GM23338 (cell line): ENCODE measurements around the gene ANP32A. TPM values are rescaled to one million over a fixed set of nuclear protein-coding genes. Genes with fewer than 3 reads are reported as not detected.
A peak's percentile ranks its signal among the peaks of the same experiment; 100 is the strongest.

Experiments
- ATAC-seq: fragments of 200-7000 bp; cut with Tn5 transposase; 3 replicates; pipeline ENCODE4 v1.9.1; 2020
- DNase-seq: peaks from one replicate; pipeline ENCODE4 v3.0.0-alpha.2; 2015; ENCODE audit warnings: low spot score
- H2AFZ ChIP-seq: fragments of 200-600 bp; sonication (generic); 2 replicates; pipeline ENCODE4 v1.8.0; 2016; ENCODE audit warnings: antibody characterized with exemption, mild to moderate bottlenecking, moderate library complexity
- H3F3A ChIP-seq: fragments of 200-600 bp; sonication (generic); replicated peaks from 2 replicates; pipeline ENCODE4 v1.8.0; 2017; ENCODE audit warnings: antibody characterized with exemption, mixed run types, low read depth
- H3K27ac ChIP-seq: fragments of 200-600 bp; sonication (generic); 2 replicates; pipeline ENCODE4 v1.6.1; 2016; ENCODE audit warnings: low read depth
- H3K27me3 ChIP-seq: fragments of 200-600 bp; sonication (generic); 2 replicates; pipeline ENCODE4 v1.8.0; 2016; ENCODE audit warnings: mild to moderate bottlenecking, mixed run types, moderate library complexity; ENCODE audit not compliant: insufficient read depth
- H3K36me3 ChIP-seq: fragments of 200-600 bp; sonication (generic); 2 replicates; pipeline ENCODE4 v1.8.0; 2016; ENCODE audit warnings: mild to moderate bottlenecking; ENCODE audit not compliant: insufficient read depth
- H3K4me1 ChIP-seq: fragments of 200-600 bp; sonication (generic); 2 replicates; pipeline ENCODE4 v1.8.0; 2016; ENCODE audit warnings: mild to moderate bottlenecking, moderate library complexity; ENCODE audit not compliant: insufficient read depth
- H3K4me2 ChIP-seq: fragments of 200-600 bp; sonication (generic); 2 replicates; pipeline ENCODE4 v1.7.1; 2017; ENCODE audit warnings: mixed run types
- H3K4me3 ChIP-seq: fragments of 200-600 bp; sonication (generic); 2 replicates; pipeline ENCODE4 v1.6.1; 2016; ENCODE audit warnings: mixed run types
- H3K79me2 ChIP-seq: fragments of 200-600 bp; sonication (generic); replicated peaks from 2 replicates; pipeline ENCODE4 v1.8.0; 2017; ENCODE audit warnings: mild to moderate bottlenecking; ENCODE audit not compliant: insufficient read depth
- H3K9me2 ChIP-seq: fragments of 200-600 bp; sonication (generic); 2 replicates; pipeline ENCODE4 v1.8.0; 2017; ENCODE audit not compliant: insufficient read depth
- H4K20me1 ChIP-seq: fragments of 200-600 bp; sonication (generic); replicated peaks from 2 replicates; pipeline ENCODE4 v1.8.0; 2017; ENCODE audit warnings: mild to moderate bottlenecking; ENCODE audit not compliant: insufficient read depth
- H3K27ac Mint-ChIP-seq: 2 replicates; pipeline ENCODE4 v1.8.0; 2020; ENCODE audit warnings: inconsistent platforms, mild to moderate bottlenecking, moderate library complexity, mixed read lengths
- H3K27me3 Mint-ChIP-seq: 3 replicates; pipeline ENCODE4 v1.8.0; 2022; ENCODE audit warnings: low read depth, mild to moderate bottlenecking, moderate library complexity, mixed read lengths, inconsistent platforms; ENCODE audit not compliant: insufficient read depth, poor library complexity
- H3K36me3 Mint-ChIP-seq: 3 replicates; pipeline ENCODE4 v1.8.0; 2021; ENCODE audit warnings: low read depth, mild to moderate bottlenecking, inconsistent platforms, moderate library complexity, mixed read lengths
- H3K4me1 Mint-ChIP-seq: 3 replicates; pipeline ENCODE4 v1.8.0; 2020; ENCODE audit warnings: mild to moderate bottlenecking, inconsistent platforms, mixed read lengths
- H3K4me3 Mint-ChIP-seq: 3 replicates; pipeline ENCODE4 v1.8.0; 2021; ENCODE audit warnings: moderate library complexity, mild to moderate bottlenecking, inconsistent platforms, mixed read lengths
- H3K9me3 Mint-ChIP-seq: 3 replicates; pipeline ENCODE4 v1.8.0; 2020; ENCODE audit warnings: moderate library complexity, mild to moderate bottlenecking, inconsistent platforms, mixed read lengths
- EZH2phosphoT487 ChIP-seq: fragments of 200-600 bp; sonication (generic); IDR thresholded peaks from one replicate; pipeline ENCODE4 v1.8.1; 2018; ENCODE audit warnings: antibody characterized with exemption; ENCODE audit not compliant: unreplicated experiment
- ZNF114 ChIP-seq: fragments of 250-450 bp; sonication (Bioruptor Pico); IDR thresholded peaks from 2 replicates; pipeline ENCODE4 v1.5.0; 2020; ENCODE audit warnings: mild to moderate bottlenecking, moderate library complexity
- polyA plus RNA-seq: library from polyadenylated mRNA; unstranded; fragments of >200 nt; fragmentation: Nextera tagmentation; extraction: Ambion mirVana; gene quantifications from 2 replicates; pipeline ENCODE4 v1.2.1, GENCODE V29; 2016
- total RNA-seq: library from RNA; depleted of rRNA; stranded (reverse); fragments of >200 nt; shearing (Covaris generic); gene quantifications from 2 replicates; pipeline ENCODE4 v1.2.3, GENCODE V29; 2014
- TF ChIP-seq, protein P1 (sequence below): fragments of 250-450 bp; sonication (Bioruptor Pico); IDR thresholded peaks from 2 replicates; pipeline ENCODE4 v1.5.0; 2020; ENCODE audit warnings: mild to moderate bottlenecking, moderate library complexity

Gene ANP32A
- total and polyA plus RNA-seq, 2 experiments from 2014 or later = 204 to 304 TPM

DNA sequence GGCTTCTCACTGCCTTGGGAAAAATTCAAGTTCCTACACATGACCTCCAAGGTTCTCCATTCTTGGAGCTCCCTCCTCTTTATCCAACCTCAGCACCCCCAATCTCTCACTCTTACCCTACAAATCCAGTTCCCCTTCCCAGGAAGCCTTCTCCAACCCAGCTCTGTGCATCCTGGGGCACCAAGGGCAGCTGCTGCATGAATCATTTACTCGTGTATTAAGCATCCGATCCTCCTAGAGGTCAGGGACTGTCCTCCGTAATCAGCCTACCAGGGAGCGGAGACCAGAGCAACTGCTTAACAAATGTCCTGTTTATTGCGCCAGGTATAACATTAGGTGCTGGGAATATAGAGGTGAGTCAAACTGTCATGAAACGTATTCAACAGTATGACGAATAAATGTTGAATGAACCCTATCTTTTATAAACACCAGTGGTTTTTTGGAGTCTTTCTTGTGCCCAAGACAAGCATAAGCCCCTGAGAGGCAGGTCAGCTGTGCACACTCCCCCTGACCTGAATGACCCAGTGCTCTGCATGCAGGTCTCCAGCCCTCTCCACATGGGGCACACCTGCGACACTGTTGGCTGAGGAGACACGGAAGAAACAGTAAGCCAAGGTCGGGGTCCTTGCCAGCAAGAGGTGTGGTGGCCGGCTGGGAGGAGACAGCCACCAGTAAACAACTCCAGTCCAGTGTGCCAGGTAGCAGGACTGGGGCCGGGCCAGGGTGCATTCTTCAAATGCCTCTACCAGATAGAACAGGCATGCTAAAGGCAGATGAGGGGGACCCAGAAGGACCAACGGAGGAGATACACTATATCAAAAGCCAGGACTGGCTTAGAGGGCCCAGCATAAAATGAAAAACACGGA is 27.6 kb downstream of the ANP32A start:
- DNase-seq (no peak), ATAC-seq (no peak)
- peaks cover 93% of the 10 kb centered on the region for H3K4me1 Mint-ChIP-seq
- H4K20me1 ChIP-seq = peaks cover 63% of the 10 kb centered on the region
- 0 out of 2 replicates have a peak overlapping the region, but pooled peaks have one; percentile 23 for H3K27ac ChIP-seq
- H3K4me3 ChIP-seq = no peak overlapping the region
- H3K9me2 ChIP-seq = no peaks in the 10 kb centered on the region
- no peak overlapping the region; the same call in 1 of the 2 replicates for H3K27ac Mint-ChIP-seq
- peaks cover 37% of the 10 kb centered on the region for H3K36me3 Mint-ChIP-seq
- no peak overlapping the region for H2AFZ ChIP-seq
- H3K4me3 Mint-ChIP-seq = no peak overlapping the region; the same call in 2 of the 3 replicates
- TF ChIP-seq EZH2phosphoT487 (no peak), ZNF114 (no peak)
- TF ChIP-seq, protein P1, sequence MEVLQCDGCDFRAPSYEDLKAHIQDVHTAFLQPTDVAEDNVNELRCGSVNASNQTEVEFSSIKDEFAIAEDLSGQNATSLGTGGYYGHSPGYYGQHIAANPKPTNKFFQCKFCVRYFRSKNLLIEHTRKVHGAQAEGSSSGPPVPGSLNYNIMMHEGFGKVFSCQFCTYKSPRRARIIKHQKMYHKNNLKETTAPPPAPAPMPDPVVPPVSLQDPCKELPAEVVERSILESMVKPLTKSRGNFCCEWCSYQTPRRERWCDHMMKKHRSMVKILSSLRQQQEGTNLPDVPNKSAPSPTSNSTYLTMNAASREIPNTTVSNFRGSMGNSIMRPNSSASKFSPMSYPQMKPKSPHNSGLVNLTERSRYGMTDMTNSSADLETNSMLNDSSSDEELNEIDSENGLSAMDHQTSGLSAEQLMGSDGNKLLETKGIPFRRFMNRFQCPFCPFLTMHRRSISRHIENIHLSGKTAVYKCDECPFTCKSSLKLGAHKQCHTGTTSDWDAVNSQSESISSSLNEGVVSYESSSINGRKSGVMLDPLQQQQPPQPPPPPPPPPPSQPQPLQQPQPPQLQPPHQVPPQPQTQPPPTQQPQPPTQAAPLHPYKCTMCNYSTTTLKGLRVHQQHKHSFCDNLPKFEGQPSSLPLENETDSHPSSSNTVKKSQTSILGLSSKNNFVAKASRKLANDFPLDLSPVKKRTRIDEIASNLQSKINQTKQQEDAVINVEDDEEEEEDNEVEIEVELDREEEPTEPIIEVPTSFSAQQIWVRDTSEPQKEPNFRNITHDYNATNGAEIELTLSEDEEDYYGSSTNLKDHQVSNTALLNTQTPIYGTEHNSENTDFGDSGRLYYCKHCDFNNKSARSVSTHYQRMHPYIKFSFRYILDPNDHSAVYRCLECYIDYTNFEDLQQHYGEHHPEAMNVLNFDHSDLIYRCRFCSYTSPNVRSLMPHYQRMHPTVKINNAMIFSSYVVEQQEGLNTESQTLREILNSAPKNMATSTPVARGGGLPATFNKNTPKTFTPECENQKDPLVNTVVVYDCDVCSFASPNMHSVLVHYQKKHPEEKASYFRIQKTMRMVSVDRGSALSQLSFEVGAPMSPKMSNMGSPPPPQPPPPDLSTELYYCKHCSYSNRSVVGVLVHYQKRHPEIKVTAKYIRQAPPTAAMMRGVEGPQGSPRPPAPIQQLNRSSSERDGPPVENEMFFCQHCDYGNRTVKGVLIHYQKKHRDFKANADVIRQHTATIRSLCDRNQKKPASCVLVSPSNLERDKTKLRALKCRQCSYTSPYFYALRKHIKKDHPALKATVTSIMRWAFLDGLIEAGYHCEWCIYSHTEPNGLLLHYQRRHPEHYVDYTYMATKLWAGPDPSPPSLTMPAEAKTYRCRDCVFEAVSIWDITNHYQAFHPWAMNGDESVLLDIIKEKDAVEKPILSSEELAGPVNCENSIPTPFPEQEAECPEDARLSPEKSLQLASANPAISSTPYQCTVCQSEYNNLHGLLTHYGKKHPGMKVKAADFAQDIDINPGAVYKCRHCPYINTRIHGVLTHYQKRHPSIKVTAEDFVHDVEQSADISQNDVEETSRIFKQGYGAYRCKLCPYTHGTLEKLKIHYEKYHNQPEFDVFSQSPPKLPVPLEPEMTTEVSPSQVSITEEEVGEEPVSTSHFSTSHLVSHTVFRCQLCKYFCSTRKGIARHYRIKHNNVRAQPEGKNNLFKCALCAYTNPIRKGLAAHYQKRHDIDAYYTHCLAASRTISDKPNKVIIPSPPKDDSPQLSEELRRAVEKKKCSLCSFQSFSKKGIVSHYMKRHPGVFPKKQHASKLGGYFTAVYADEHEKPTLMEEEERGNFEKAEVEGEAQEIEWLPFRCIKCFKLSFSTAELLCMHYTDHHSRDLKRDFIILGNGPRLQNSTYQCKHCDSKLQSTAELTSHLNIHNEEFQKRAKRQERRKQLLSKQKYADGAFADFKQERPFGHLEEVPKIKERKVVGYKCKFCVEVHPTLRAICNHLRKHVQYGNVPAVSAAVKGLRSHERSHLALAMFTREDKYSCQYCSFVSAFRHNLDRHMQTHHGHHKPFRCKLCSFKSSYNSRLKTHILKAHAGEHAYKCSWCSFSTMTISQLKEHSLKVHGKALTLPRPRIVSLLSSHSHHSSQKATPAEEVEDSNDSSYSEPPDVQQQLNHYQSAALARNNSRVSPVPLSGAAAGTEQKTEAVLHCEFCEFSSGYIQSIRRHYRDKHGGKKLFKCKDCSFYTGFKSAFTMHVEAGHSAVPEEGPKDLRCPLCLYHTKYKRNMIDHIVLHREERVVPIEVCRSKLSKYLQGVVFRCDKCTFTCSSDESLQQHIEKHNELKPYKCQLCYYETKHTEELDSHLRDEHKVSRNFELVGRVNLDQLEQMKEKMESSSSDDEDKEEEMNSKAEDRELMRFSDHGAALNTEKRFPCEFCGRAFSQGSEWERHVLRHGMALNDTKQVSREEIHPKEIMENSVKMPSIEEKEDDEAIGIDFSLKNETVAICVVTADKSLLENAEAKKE (CRISPR knock-in tag) = no peak
- no peaks in the 10 kb centered on the region; the same call in 1 of the 2 replicates for H3K36me3 ChIP-seq
- peaks cover 22% of the 10 kb centered on the region for H3K27me3 Mint-ChIP-seq
- peaks cover 84% of the 10 kb centered on the region for H3K4me1 ChIP-seq
- H3K4me2 ChIP-seq = peak overlapping the region; percentile 41; the same call in 1 of the 2 replicates
- H3K27me3 ChIP-seq = no peaks in the 10 kb centered on the region
- H3K79me2 ChIP-seq = peaks cover 97% of the 10 kb centered on the region
- no peaks in the 10 kb centered on the region for H3F3A ChIP-seq
- no peaks in the 10 kb centered on the region; the same call in 2 of the 3 replicates for H3K9me3 Mint-ChIP-seq
